ENCODE measurements around the gene LGALS3.

- TF ChIP-seq CTCF (IDR thresholded peaks at IDR 0.05) (no peak), POLR2A (IDR thresholded peaks at IDR 0.05) (no peak)
Measured at GRCh38 chr14:55152052-55152753, 23.2 kb downstream of the LGALS3 start.

All from esophagus squamous epithelium (tissue), 4 donors.